Measurements from ENCODE around the gene ADAMTS17. TPM values are rescaled to one million over a fixed set of nuclear protein-coding genes. Genes with fewer than 3 reads are reported as not detected.

ADAMTS17 gene
- total and polyA plus RNA-seq, 11 donors, result 0.30 to 2.4 (median 1.2) TPM

- Histone ChIP-seq H3K27me3 (no peaks in the 10 kb centered on the region), H3K9me3 (no peaks in the 10 kb centered on the region), H3K27ac (no peak overlapping the region), H3K4me3 (no peak overlapping the region), H3K4me1 (peaks cover 0 to 5% (median 0%) of the 10 kb centered on the region in 12 donors), H3K36me3 (no peaks in the 10 kb centered on the region)
- TF ChIP-seq CTCF (IDR thresholded peaks at IDR 0.05) (no peak), POLR2A (IDR thresholded peaks at IDR 0.05) (no peak)
- DNase-seq (no peak), ATAC-seq (no peak)
- intact Hi-C loops (cut with DNase I), result loop anchor here in 5 of 10 donors (10.0 kb wide), 4 partner anchors 158 to 378 kb away; no protein-coding TSS in a partner anchor
- 62 to 85% (median 81%) methylated on average over 6 of the region's 6 CpGs for WGBS, 4 donors
These were observed 9.1 kb downstream of the ADAMTS17 start for GRCh38 chr15:100332721-100333120.

- H3K27ac ChIP-seq, result no peak overlapping the region
- H3K36me3 ChIP-seq, result no peaks in the 10 kb centered on the region
- intact Hi-C loops (cut with DNase I), result loop anchor here in 5 of 10 donors (10.0 kb wide), 4 partner anchors 157 to 377 kb away; no protein-coding TSS in a partner anchor
- TF ChIP-seq CTCF (IDR thresholded peaks at IDR 0.05) (no peak), POLR2A (IDR thresholded peaks at IDR 0.05) (no peak)
- no peaks in the 10 kb centered on the region for H3K27me3 ChIP-seq
- H3K4me3 ChIP-seq, result no peak overlapping the region
- H3K9me3 ChIP-seq, result no peaks in the 10 kb centered on the region
- WGBS, 4 donors, result 85 to 90% (median 88%) methylated on average over 13 of the region's 13 CpGs
- DNase-seq, result no peak
- peaks cover 0 to 5% (median 0%) of the 10 kb centered on the region in 12 donors for H3K4me1 ChIP-seq
- ATAC-seq, result no peak
These were observed 9.5 kb downstream of the ADAMTS17 start for GRCh38 chr15:100332231-100332630.

GRCh38 chr15:100330629-100331215 is 11.1 kb downstream of the ADAMTS17 start:
- no peak overlapping the region for H3K4me3 ChIP-seq
- ATAC-seq (no peak), DNase-seq (peak in 1 of 5 donors; percentile 11)
- no peaks in the 10 kb centered on the region for H3K4me1 ChIP-seq
- TF ChIP-seq CTCF (IDR thresholded peaks at IDR 0.05), result no peak
- no peak for TF ChIP-seq POLR2A (IDR thresholded peaks at IDR 0.05)
- intact Hi-C loops (cut with DNase I), result loop anchor here in 5 of 10 donors (10.0 kb wide), 4 partner anchors 156 to 376 kb away; no protein-coding TSS in a partner anchor
- no peaks in the 10 kb centered on the region for H3K36me3 ChIP-seq
- H3K9me3 ChIP-seq, result no peaks in the 10 kb centered on the region
- H3K27ac ChIP-seq, result peak overlapping the region in 1 of 12 donors; percentile 49
- H3K27me3 ChIP-seq, result no peaks in the 10 kb centered on the region
- whole genome bisulfite sequencing, 4 donors, result 81 to 93% (median 87%) methylated on average over 12 of the region's 12 CpGs

GRCh38 chr15:100330221-100330620 is 11.6 kb downstream of the ADAMTS17 start:
- DNase-seq (peak in 1 of 5 donors; percentile 3), ATAC-seq (no peak)
- intact Hi-C loops (cut with DNase I), result loop anchor here in 5 of 10 donors (10.0 kb wide), 4 partner anchors 155 to 375 kb away; no protein-coding TSS in a partner anchor
- Histone ChIP-seq H3K9me3 (no peaks in the 10 kb centered on the region), H3K4me1 (no peaks in the 10 kb centered on the region), H3K36me3 (no peaks in the 10 kb centered on the region), H3K27ac (peak overlapping the region in 1 of 12 donors; percentile 49), H3K4me3 (no peak overlapping the region), H3K27me3 (no peaks in the 10 kb centered on the region)
- TF ChIP-seq POLR2A (IDR thresholded peaks at IDR 0.05), result no peak
- TF ChIP-seq CTCF (IDR thresholded peaks at IDR 0.05), result no peak
- 69 to 74% (median 72%) methylated on average over 10 of the region's 10 CpGs for WGBS, 4 donors

All from heart left ventricle (tissue), 16 donors.